Lung (tissue), 12 donors: ENCODE measurements around the gene RIPOR1. TPM values are rescaled to one million over a fixed set of nuclear protein-coding genes. Genes with fewer than 3 reads are reported as not detected.

Source experiments
- ATAC-seq: fragments of 200-7000 bp; cut with Tn5 transposase; one replicate; pipeline ENCODE4 v1.9.1; 2020; ENCODE audit warnings: moderate number of reproducible peaks; ENCODE audit not compliant: insufficient read depth, low FRiP score
- DNase-seq, 3 donors: peaks; one replicate each; pipeline ENCODE4 v3.0.0-alpha.2; 2013 to 2017
- H3K27ac ChIP-seq, 2 donors: one replicate each; pipeline ENCODE4 v1.5.1; 2013; ENCODE audit warnings: mild to moderate bottlenecking in 2 of 2, moderate library complexity in 2 of 2, control low read depth in 1 of 2, inconsistent platforms in 1 of 2, low read depth in 1 of 2, low read length in 1 of 2
- H3K27me3 ChIP-seq, 3 donors: one replicate each; pipeline ENCODE4 v1.5.1; 2013; ENCODE audit warnings: low read length in 2 of 3; ENCODE audit not compliant: control insufficient read depth in 3 of 3, insufficient read depth in 3 of 3
- H3K36me3 ChIP-seq, 4 donors: one replicate each; pipeline ENCODE4 v1.5.1; 2013; ENCODE audit warnings: low read length in 4 of 4, mild to moderate bottlenecking in 1 of 4, moderate library complexity in 1 of 4; ENCODE audit not compliant: control insufficient read depth in 4 of 4, insufficient read depth in 4 of 4
- H3K4me1 ChIP-seq, 5 donors: one replicate each; pipeline ENCODE4 v1.5.1; 2013; ENCODE audit warnings: low read length in 5 of 5, mild to moderate bottlenecking in 2 of 5, moderate library complexity in 1 of 5; ENCODE audit not compliant: control insufficient read depth in 5 of 5, insufficient read depth in 5 of 5
- H3K4me3 ChIP-seq: one replicate; pipeline ENCODE4 v1.5.1; 2013; ENCODE audit warnings: mild to moderate bottlenecking, control low read depth, moderate library complexity
- H3K9ac ChIP-seq, 2 donors: one replicate each; pipeline ENCODE4 v1.5.1; 2013; ENCODE audit warnings: low read length in 2 of 2, control low read depth in 1 of 2; ENCODE audit not compliant: insufficient read depth in 1 of 2
- H3K9me3 ChIP-seq, 4 donors: one replicate each; pipeline ENCODE4 v1.5.1; 2013; ENCODE audit warnings: low read length in 3 of 4, mild to moderate bottlenecking in 1 of 4, moderate library complexity in 1 of 4; ENCODE audit not compliant: control insufficient read depth in 4 of 4, insufficient read depth in 3 of 4
- WGBS, 2 donors: extraction: QIAGEN DNeasy Blood & Tissue Kit; methylation state at CpG; one replicate each; pipeline ENCODE4 v1.1.7; 2013; 5-methylcytosine and 5-hydroxymethylcytosine counted together
- polyA plus RNA-seq, 2 donors: library from polyadenylated mRNA; stranded (reverse); fragments of 200-250 nt; gene quantifications; one replicate each; pipeline ENCODE4 v1.2.1, GENCODE V29; 2013
- total RNA-seq, 2 donors: library from RNA; depleted of rRNA in 1 of 2; stranded (reverse); fragments of >200 nt in 1 of 2; gene quantifications; one replicate each; pipeline ENCODE4 v1.2.1, GENCODE V29; 2014 to 2021
- TF ChIP-seq, protein P1 (sequence below): IDR thresholded peaks from 2 replicates; pipeline ENCODE4 v1.5.1; 2012; ENCODE audit warnings: mild to moderate bottlenecking; ENCODE audit errors: control extremely low read depth, extremely low read depth
- donor health status: control.
- donor health status: control.
- donor health status: Bipolar disorder and iron deficiency.
- donor health status: healthy.
- donor health status: DM: yes; HTN: yes; CAD: no.

RIPOR1 gene
- total and polyA plus RNA-seq, 4 donors = 44.1 to 122 (median 70.4) TPM

DNA sequence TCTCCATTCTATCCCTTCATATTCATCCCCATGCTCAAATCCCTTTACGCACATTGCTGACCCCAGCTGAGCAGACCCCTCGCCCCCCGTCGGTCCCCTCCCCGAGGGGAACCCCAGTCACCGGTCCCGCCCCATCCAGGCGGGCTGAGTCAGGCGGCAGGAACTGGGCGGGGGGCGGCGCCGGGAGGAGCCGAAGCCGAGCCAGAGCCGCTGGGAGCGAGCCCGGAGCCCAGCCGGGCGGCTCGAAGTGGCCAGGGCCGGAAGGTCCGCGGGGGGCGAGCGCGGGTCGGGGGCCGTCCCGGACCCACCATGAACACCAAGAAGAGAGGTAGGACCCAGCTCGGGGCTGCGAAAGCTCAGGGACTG lies 8.6 kb downstream of the RIPOR1 start:
- Histone ChIP-seq H3K9ac (peak overlapping the region in 1 of 2 donors; percentile 68), H3K27ac (peak overlapping the region; percentile 85 to 87), H3K9me3 (no peaks in the 10 kb centered on the region), H3K4me3 (peak overlapping the region; percentile 35), H3K4me1 (peaks cover 0 to 22% (median 4%) of the 10 kb centered on the region in 5 donors), H3K27me3 (no peaks in the 10 kb centered on the region), H3K36me3 (peaks cover 0 to 30% (median 15%) of the 10 kb centered on the region in 4 donors)
- TF ChIP-seq, protein P1, sequence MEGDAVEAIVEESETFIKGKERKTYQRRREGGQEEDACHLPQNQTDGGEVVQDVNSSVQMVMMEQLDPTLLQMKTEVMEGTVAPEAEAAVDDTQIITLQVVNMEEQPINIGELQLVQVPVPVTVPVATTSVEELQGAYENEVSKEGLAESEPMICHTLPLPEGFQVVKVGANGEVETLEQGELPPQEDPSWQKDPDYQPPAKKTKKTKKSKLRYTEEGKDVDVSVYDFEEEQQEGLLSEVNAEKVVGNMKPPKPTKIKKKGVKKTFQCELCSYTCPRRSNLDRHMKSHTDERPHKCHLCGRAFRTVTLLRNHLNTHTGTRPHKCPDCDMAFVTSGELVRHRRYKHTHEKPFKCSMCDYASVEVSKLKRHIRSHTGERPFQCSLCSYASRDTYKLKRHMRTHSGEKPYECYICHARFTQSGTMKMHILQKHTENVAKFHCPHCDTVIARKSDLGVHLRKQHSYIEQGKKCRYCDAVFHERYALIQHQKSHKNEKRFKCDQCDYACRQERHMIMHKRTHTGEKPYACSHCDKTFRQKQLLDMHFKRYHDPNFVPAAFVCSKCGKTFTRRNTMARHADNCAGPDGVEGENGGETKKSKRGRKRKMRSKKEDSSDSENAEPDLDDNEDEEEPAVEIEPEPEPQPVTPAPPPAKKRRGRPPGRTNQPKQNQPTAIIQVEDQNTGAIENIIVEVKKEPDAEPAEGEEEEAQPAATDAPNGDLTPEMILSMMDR = no peak
- WGBS, 2 donors = 1 to 2% methylated on average over 28 to 32 of the region's 32 CpGs
- DNase-seq (peak; percentile 65 to 80 (median 75)), ATAC-seq (peak; percentile 48)

DNA sequence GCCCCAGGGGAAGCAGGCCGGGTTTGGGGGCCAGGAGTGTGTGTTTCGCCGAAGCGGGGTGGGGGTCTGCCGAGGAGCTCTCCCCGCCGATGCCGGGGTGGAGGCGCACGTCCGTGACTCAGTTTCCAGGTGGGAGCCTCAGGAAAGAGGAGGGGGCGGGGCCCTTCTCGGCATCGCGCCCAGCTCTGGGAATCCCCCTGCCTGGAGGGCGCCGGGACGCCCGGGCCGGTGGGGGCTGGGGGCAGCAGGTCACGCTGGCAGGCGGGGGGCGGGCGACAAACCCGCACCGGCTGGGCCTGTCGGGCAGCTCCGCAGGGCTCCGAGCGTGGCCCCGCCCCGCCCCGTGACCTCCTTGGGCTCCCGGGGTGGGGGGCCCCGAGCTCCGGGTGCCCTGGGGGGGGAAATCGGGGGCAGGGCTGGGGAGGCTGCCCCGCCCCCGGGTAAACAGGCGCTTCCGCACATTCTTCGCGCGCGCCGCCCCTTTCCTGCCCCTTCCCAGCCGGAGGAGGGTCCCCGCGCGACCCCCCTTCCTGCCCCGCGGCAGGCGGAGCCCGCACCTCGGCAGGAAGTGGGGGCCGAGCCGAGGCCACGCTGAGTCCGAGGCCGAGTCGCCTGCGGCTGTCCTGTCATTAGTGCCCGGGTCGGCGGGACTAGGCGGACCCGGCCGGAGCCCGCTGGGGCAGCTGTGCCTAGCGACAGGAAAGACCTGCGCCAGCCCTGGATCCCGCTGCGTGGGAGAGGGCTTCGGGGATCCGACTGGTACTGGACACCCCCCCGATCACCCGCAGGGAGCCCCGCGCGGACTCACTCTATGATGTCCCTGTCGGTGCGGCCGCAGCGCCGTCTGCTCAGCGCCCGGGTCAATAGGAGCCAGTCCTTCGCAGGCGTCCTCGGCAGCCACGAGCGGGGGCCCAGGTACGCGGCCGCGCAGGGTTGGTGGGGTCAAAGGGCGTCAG lies 9.3 kb downstream of the RIPOR1 start:
- no peaks in the 10 kb centered on the region for H3K27me3 ChIP-seq
- WGBS, 2 donors = 1 to 2% methylated on average over 60 to 97 of the region's 97 CpGs
- TF ChIP-seq, protein P1 = no peak
- H3K9ac ChIP-seq = peak overlapping the region in 1 of 2 donors; percentile 68
- peak overlapping the region; percentile 35 for H3K4me3 ChIP-seq
- ATAC-seq (peak; percentile 59), DNase-seq (peak; percentile 72 to 84 (median 81))
- H3K36me3 ChIP-seq = peaks cover 0 to 36% (median 19%) of the 10 kb centered on the region in 4 donors
- no peaks in the 10 kb centered on the region for H3K9me3 ChIP-seq
- peak overlapping the region; percentile 85 to 87 for H3K27ac ChIP-seq
- peaks cover 0 to 21% (median 4%) of the 10 kb centered on the region in 5 donors for H3K4me1 ChIP-seq

DNA sequence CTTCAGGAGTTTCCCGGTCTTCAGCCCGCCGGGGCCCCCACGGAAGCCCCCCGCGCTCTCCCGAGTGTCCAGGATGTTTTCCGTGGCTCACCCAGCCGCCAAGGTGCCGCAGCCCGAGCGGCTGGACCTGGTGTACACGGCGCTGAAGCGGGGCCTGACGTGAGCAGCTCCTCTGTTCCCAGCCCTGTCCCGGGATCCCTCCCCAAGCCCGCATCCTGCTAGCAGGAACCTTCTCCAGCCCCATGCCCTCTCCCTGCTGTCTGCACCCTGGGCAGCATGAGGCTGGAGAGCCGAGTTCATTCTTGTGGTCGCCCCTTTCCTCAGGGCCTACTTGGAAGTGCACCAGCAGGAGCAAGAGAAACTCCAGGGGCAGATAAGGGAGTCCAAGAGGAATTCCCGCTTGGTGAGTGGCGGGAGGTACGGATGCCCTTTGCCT lies 10.1 kb downstream of the RIPOR1 start:
- H3K9ac ChIP-seq = no peak overlapping the region
- H3K4me1 ChIP-seq = peaks cover 0 to 21% (median 4%) of the 10 kb centered on the region in 5 donors
- H3K27ac ChIP-seq = peak overlapping the region; percentile 17 to 62
- peak in 1 of 3 donors; percentile 16 for DNase-seq
- TF ChIP-seq, protein P1 = no peak
- peaks cover 0 to 44% (median 26%) of the 10 kb centered on the region in 4 donors for H3K36me3 ChIP-seq
- no peaks in the 10 kb centered on the region for H3K9me3 ChIP-seq
- no peaks in the 10 kb centered on the region for H3K27me3 ChIP-seq
- no peak for ATAC-seq
- H3K4me3 ChIP-seq = peak overlapping the region; percentile 35
- WGBS, 2 donors = 32 to 45% methylated on average over 23 of the region's 23 CpGs
